ENCODE results near the gene PRIMPOL.

The PRIMPOL gene

DNA sequence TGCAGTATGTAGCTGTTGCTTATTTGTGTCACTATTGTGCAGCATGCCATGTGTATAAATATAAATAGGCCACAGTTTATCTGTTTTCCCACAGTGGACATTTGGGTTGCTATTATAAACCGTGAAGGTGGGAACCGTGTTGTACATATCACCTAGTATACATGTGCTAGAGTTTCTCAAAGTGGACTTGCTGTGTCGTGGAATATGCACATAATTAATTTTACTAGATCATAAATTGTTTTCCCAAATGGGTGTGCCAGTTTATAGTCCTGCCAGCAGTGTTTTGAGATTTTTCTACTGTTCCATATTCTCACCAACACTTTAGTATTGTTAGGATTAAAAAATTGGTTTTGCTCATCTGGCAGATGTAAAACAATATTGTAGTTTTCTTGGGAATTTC is 38.5 kb downstream of the PRIMPOL start:
- no peaks in the 10 kb centered on the region for H3K27me3 ChIP-seq (ENCODE audit: insufficient read depth, insufficient read length)
- peaks cover 2% of the 10 kb centered on the region for H3K36me3 ChIP-seq (ENCODE audit: insufficient read depth, insufficient read length, low read length)
- H3K9ac ChIP-seq (ENCODE audit: insufficient read length, low read depth), result no peak overlapping the region
- H3K4me3 ChIP-seq (ENCODE audit: insufficient read length, low read depth), result no peak overlapping the region
- H3K9me3 ChIP-seq (ENCODE audit: insufficient read depth, low read length), result no peaks in the 10 kb centered on the region
- no peak for DNase-seq (ENCODE audit: low read depth, low spot score)
- TF ChIP-seq ZNF274 (IDR thresholded peaks at IDR 0.05; ENCODE audit: low read depth, low read length), result no peak
- TF ChIP-seq SUZ12 (IDR thresholded peaks at IDR 0.05; ENCODE audit: extremely low read depth, insufficient read depth, insufficient read length), result no peak
- TF ChIP-seq YY1 (IDR thresholded peaks at IDR 0.05; ENCODE audit: insufficient read depth, insufficient read length), result no peak
- no peaks in the 10 kb centered on the region for H3K4me1 ChIP-seq (ENCODE audit: insufficient read depth, insufficient read length)

- H3K36me3 ChIP-seq (ENCODE audit: insufficient read depth, insufficient read length, low read length), result peaks cover 3% of the 10 kb centered on the region
- no peaks in the 10 kb centered on the region for H3K9me3 ChIP-seq (ENCODE audit: insufficient read depth, low read length)
- no peak for TF ChIP-seq SUZ12 (IDR thresholded peaks at IDR 0.05; ENCODE audit: extremely low read depth, insufficient read depth, insufficient read length)
- no peak overlapping the region for H3K4me3 ChIP-seq (ENCODE audit: insufficient read length, low read depth)
- no peaks in the 10 kb centered on the region for H3K27me3 ChIP-seq (ENCODE audit: insufficient read depth, insufficient read length)
- no peak overlapping the region for H3K9ac ChIP-seq (ENCODE audit: insufficient read length, low read depth)
- H3K4me1 ChIP-seq (ENCODE audit: insufficient read depth, insufficient read length), result no peaks in the 10 kb centered on the region
- DNase-seq (ENCODE audit: low read depth, low spot score), result peak; percentile 5
These were observed 38.9 kb downstream of the PRIMPOL start for GRCh38 chr4:184688447-184688846.

GRCh38 chr4:184689681-184690080 is 40.1 kb downstream of the PRIMPOL start:
- no peak overlapping the region for H3K4me3 ChIP-seq (ENCODE audit: insufficient read length, low read depth)
- H3K4me1 ChIP-seq (ENCODE audit: insufficient read depth, insufficient read length), result no peaks in the 10 kb centered on the region
- TF ChIP-seq SUZ12 (IDR thresholded peaks at IDR 0.05; ENCODE audit: extremely low read depth, insufficient read depth, insufficient read length), result no peak
- no peak for TF ChIP-seq ZNF274 (IDR thresholded peaks at IDR 0.05; ENCODE audit: low read depth, low read length)
- no peak for TF ChIP-seq YY1 (IDR thresholded peaks at IDR 0.05; ENCODE audit: insufficient read depth, insufficient read length)
- no peak for DNase-seq (ENCODE audit: low read depth, low spot score)
- no peak overlapping the region for H3K9ac ChIP-seq (ENCODE audit: insufficient read length, low read depth)
- H3K27me3 ChIP-seq (ENCODE audit: insufficient read depth, insufficient read length), result no peaks in the 10 kb centered on the region
- peaks cover 14% of the 10 kb centered on the region for H3K36me3 ChIP-seq (ENCODE audit: insufficient read depth, insufficient read length, low read length)
- no peaks in the 10 kb centered on the region for H3K9me3 ChIP-seq (ENCODE audit: insufficient read depth, low read length)

DNA sequence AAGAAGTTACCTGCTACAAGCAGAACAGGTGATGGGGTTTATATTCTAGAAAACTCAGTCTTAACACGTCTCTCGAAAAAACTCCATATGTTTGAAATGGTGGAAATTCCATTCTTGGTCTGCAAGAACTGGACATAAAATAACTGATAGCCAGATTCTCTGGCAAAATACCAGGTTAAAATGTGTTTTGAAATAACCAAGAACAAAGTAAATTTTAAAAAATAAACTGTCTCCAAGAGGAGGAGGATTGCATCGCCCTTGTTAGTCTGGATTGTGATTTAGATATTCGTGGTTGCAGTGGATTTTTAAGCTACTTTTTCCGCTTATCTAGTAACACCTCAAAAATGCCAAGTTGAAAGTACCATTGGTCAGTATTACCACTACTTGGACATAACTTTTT is 43.5 kb downstream of the PRIMPOL start:
- TF ChIP-seq YY1 (IDR thresholded peaks at IDR 0.05; ENCODE audit: insufficient read depth, insufficient read length), result no peak
- no peak for TF ChIP-seq SUZ12 (IDR thresholded peaks at IDR 0.05; ENCODE audit: extremely low read depth, insufficient read depth, insufficient read length)
- TF ChIP-seq ZNF274 (IDR thresholded peaks at IDR 0.05; ENCODE audit: low read depth, low read length), result no peak
- Histone ChIP-seq H3K9me3 (ENCODE audit: insufficient read depth, low read length) (no peaks in the 10 kb centered on the region), H3K4me1 (ENCODE audit: insufficient read depth, insufficient read length) (no peaks in the 10 kb centered on the region), H3K27me3 (ENCODE audit: insufficient read depth, insufficient read length) (no peaks in the 10 kb centered on the region), H3K9ac (ENCODE audit: insufficient read length, low read depth) (no peak overlapping the region), H3K36me3 (ENCODE audit: insufficient read depth, insufficient read length, low read length) (peaks cover 41% of the 10 kb centered on the region), H3K4me3 (ENCODE audit: insufficient read length, low read depth) (no peak overlapping the region)
- no peak for DNase-seq (ENCODE audit: low read depth, low spot score)

- Histone ChIP-seq H3K27me3 (ENCODE audit: insufficient read depth, insufficient read length) (no peaks in the 10 kb centered on the region), H3K4me3 (ENCODE audit: insufficient read length, low read depth) (no peak overlapping the region), H3K36me3 (ENCODE audit: insufficient read depth, insufficient read length, low read length) (peaks cover 41% of the 10 kb centered on the region), H3K4me1 (ENCODE audit: insufficient read depth, insufficient read length) (no peaks in the 10 kb centered on the region), H3K9ac (ENCODE audit: insufficient read length, low read depth) (no peak overlapping the region), H3K9me3 (ENCODE audit: insufficient read depth, low read length) (no peaks in the 10 kb centered on the region)
- no peak for DNase-seq (ENCODE audit: low read depth, low spot score)
- TF ChIP-seq YY1 (IDR thresholded peaks at IDR 0.05; ENCODE audit: insufficient read depth, insufficient read length), result no peak
- no peak for TF ChIP-seq SUZ12 (IDR thresholded peaks at IDR 0.05; ENCODE audit: extremely low read depth, insufficient read depth, insufficient read length)
- TF ChIP-seq ZNF274 (IDR thresholded peaks at IDR 0.05; ENCODE audit: low read depth, low read length), result no peak
These were observed 44.9 kb downstream of the PRIMPOL start for GRCh38 chr4:184694412-184694956.

GRCh38 chr4:184695178-184695896 is 45.8 kb downstream of the PRIMPOL start:
- Histone ChIP-seq H3K27me3 (ENCODE audit: insufficient read depth, insufficient read length) (no peaks in the 10 kb centered on the region), H3K4me3 (ENCODE audit: insufficient read length, low read depth) (no peak overlapping the region), H3K36me3 (ENCODE audit: insufficient read depth, insufficient read length, low read length) (peaks cover 45% of the 10 kb centered on the region), H3K9me3 (ENCODE audit: insufficient read depth, low read length) (no peaks in the 10 kb centered on the region), H3K9ac (ENCODE audit: insufficient read length, low read depth) (no peak overlapping the region), H3K4me1 (ENCODE audit: insufficient read depth, insufficient read length) (no peaks in the 10 kb centered on the region)
- DNase-seq (ENCODE audit: low read depth, low spot score), result no peak
- TF ChIP-seq SUZ12 (IDR thresholded peaks at IDR 0.05; ENCODE audit: extremely low read depth, insufficient read depth, insufficient read length) (no peak), YY1 (IDR thresholded peaks at IDR 0.05; ENCODE audit: insufficient read depth, insufficient read length) (no peak), ZNF274 (IDR thresholded peaks at IDR 0.05; ENCODE audit: low read depth, low read length) (no peak)

DNA sequence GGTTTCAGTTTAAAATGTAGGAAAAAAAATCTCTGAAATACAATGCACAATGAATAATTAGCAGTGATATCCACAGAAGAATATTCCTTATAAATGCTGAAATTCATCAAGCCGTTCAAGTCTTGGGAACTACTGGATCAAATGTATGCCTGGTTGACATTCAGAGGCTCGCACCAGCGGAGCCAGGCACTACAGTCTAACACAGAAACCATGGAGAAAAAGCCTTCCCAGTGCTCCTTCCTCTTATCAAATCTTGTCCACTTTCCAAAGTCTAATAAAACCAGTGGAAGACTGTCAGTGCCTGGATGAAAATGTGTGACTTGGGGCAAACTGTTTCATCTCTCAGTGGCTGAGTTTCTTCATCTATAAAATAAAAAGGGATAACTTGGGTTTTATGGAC is 48.4 kb downstream of the PRIMPOL start:
- Histone ChIP-seq H3K27me3 (ENCODE audit: insufficient read depth, insufficient read length) (no peaks in the 10 kb centered on the region), H3K36me3 (ENCODE audit: insufficient read depth, insufficient read length, low read length) (peaks cover 66% of the 10 kb centered on the region), H3K9me3 (ENCODE audit: insufficient read depth, low read length) (no peaks in the 10 kb centered on the region), H3K4me3 (ENCODE audit: insufficient read length, low read depth) (no peak overlapping the region), H3K4me1 (ENCODE audit: insufficient read depth, insufficient read length) (no peaks in the 10 kb centered on the region), H3K9ac (ENCODE audit: insufficient read length, low read depth) (no peak overlapping the region)
- TF ChIP-seq SUZ12 (IDR thresholded peaks at IDR 0.05; ENCODE audit: extremely low read depth, insufficient read depth, insufficient read length) (no peak), YY1 (IDR thresholded peaks at IDR 0.05; ENCODE audit: insufficient read depth, insufficient read length) (no peak), ZNF274 (IDR thresholded peaks at IDR 0.05; ENCODE audit: low read depth, low read length) (no peak)
- DNase-seq (ENCODE audit: low read depth, low spot score), result no peak

Measured in NT2/D1 (cell line).